Endothelial cell of umbilical vein (primary cell): ENCODE data around the gene TRMT2A.

ENCODE experiments used
- EZH2 ChIP-seq: IDR thresholded peaks from 2 replicates; pipeline ENCODE4 v1.6.1; 2012; ENCODE audit warnings: borderline replicate concordance, low read depth, mild to moderate bottlenecking, moderate library complexity, low read length, inconsistent platforms; ENCODE audit not compliant: severe bottlenecking
- GATA2 ChIP-seq: IDR thresholded peaks from 2 replicates; pipeline ENCODE4 v1.7.0; 2011; ENCODE audit warnings: low read depth, mild to moderate bottlenecking, moderate library complexity, mixed read lengths, low read length; ENCODE audit not compliant: insufficient read length, insufficient read depth
- JUN ChIP-seq: IDR thresholded peaks from 2 replicates; pipeline ENCODE4 v1.6.1; 2011; ENCODE audit warnings: borderline replicate concordance, low read depth; ENCODE audit not compliant: insufficient read length, insufficient read depth
- POLR2A ChIP-seq: IDR thresholded peaks from 2 replicates; pipeline ENCODE4 v1.6.1; 2012; ENCODE audit warnings: low read depth, mild to moderate bottlenecking, control low read depth, low read length
- POLR2AphosphoS5 ChIP-seq: IDR thresholded peaks from 2 replicates; pipeline ENCODE4 v1.6.1; 2012; ENCODE audit warnings: low read depth, mild to moderate bottlenecking, control low read depth, low read length, moderate library complexity; ENCODE audit not compliant: insufficient read depth
- TF ChIP-seq, protein P1 (sequence below), 2 donors: IDR thresholded peaks; 1 replicate in 1 of 2; 2 replicates in 1 of 2; pipeline ENCODE4 v1.5.1; 2011; ENCODE audit warnings: low read length in 2 of 2, mild to moderate bottlenecking in 2 of 2, moderate library complexity in 2 of 2, control low read depth in 1 of 2, inconsistent platforms in 1 of 2, low read depth in 1 of 2; ENCODE audit not compliant: insufficient read depth in 1 of 2; ENCODE audit errors: extremely low read depth in 1 of 2
- TF ChIP-seq, protein P2 (sequence below): IDR thresholded peaks from 2 replicates; pipeline ENCODE4 v1.6.1; 2011; ENCODE audit not compliant: insufficient read depth, insufficient read length

- TF ChIP-seq, protein P1, sequence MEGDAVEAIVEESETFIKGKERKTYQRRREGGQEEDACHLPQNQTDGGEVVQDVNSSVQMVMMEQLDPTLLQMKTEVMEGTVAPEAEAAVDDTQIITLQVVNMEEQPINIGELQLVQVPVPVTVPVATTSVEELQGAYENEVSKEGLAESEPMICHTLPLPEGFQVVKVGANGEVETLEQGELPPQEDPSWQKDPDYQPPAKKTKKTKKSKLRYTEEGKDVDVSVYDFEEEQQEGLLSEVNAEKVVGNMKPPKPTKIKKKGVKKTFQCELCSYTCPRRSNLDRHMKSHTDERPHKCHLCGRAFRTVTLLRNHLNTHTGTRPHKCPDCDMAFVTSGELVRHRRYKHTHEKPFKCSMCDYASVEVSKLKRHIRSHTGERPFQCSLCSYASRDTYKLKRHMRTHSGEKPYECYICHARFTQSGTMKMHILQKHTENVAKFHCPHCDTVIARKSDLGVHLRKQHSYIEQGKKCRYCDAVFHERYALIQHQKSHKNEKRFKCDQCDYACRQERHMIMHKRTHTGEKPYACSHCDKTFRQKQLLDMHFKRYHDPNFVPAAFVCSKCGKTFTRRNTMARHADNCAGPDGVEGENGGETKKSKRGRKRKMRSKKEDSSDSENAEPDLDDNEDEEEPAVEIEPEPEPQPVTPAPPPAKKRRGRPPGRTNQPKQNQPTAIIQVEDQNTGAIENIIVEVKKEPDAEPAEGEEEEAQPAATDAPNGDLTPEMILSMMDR (IDR thresholded peaks at IDR 0.05; ENCODE audit: extremely low read depth in 1 of 2, insufficient read depth in 1 of 2, low read depth in 1 of 2, low read length in 2 of 2) = no peak
- TF ChIP-seq POLR2A (no peak), EZH2 (no peak), POLR2AphosphoS5 (no peak), JUN (no peak), GATA2 (no peak)
- TF ChIP-seq, protein P2, sequence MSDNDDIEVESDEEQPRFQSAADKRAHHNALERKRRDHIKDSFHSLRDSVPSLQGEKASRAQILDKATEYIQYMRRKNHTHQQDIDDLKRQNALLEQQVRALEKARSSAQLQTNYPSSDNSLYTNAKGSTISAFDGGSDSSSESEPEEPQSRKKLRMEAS = no peak
Measured at GRCh38 chr22:20131859-20132685, 15.0 kb upstream of the TRMT2A start.
